LNCaP clone FGC (cell line): ENCODE results near the gene SLC16A10.
A peak's percentile ranks its signal among the peaks of the same experiment; 100 is the strongest.

Experiments
- DNase-seq: peaks from one replicate; pipeline ENCODE4 v3.0.0-alpha.2; 2011; ENCODE audit warnings: low read depth
- H3K4me3 ChIP-seq: 2 replicates; pipeline ENCODE4 v1.5.1; 2011; ENCODE audit warnings: mild to moderate bottlenecking, low read depth, low read length, control low read depth
- TF ChIP-seq, protein P1 (sequence below): IDR thresholded peaks from 2 replicates; pipeline ENCODE4 v1.5.1; 2012; ENCODE audit warnings: mild to moderate bottlenecking; ENCODE audit not compliant: control insufficient read depth, insufficient read depth; ENCODE audit errors: extremely low read depth

SLC16A10 gene, protein sequence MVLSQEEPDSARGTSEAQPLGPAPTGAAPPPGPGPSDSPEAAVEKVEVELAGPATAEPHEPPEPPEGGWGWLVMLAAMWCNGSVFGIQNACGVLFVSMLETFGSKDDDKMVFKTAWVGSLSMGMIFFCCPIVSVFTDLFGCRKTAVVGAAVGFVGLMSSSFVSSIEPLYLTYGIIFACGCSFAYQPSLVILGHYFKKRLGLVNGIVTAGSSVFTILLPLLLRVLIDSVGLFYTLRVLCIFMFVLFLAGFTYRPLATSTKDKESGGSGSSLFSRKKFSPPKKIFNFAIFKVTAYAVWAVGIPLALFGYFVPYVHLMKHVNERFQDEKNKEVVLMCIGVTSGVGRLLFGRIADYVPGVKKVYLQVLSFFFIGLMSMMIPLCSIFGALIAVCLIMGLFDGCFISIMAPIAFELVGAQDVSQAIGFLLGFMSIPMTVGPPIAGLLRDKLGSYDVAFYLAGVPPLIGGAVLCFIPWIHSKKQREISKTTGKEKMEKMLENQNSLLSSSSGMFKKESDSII

DNA sequence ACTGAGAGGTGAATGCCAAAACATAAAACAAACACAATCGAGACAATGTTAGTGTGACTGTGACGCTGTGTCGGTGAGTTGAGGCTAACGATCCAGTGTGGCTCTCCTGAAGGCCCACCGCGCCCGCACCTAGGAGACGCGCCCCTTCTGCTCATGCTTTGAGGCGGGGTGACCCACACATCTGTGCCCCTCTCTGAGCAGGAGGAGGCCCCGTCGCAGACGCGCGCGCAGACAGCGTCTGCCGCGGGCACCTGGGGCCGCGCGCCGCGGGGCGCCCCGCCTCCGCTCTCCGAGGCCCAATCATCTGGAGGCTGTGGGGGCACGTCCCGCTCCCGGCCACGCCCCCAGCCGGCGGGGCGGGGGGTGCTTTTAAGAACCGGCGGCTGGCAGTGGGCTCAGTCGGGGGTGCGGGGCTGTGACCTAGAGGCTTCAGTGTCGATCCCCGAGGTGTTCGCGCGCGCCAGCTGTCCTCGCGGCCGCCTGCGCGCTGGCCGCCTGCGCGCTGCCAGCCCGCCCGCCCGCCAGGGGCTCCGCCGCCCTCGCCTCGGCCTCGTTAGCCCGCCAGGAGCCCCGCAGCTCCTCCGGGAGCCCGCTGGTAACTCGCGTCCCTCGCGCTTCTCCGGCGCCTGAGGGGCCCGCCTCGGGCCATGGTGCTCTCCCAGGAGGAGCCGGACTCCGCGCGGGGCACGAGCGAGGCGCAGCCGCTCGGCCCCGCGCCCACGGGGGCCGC, at the start of gene SLC16A10:
Gene SLC16A10 (plus strand): TSS at position 398 of the 730 bp plus-strand sequence. CDS start 250 bp downstream, at position 648.
- TF ChIP-seq, protein P1, sequence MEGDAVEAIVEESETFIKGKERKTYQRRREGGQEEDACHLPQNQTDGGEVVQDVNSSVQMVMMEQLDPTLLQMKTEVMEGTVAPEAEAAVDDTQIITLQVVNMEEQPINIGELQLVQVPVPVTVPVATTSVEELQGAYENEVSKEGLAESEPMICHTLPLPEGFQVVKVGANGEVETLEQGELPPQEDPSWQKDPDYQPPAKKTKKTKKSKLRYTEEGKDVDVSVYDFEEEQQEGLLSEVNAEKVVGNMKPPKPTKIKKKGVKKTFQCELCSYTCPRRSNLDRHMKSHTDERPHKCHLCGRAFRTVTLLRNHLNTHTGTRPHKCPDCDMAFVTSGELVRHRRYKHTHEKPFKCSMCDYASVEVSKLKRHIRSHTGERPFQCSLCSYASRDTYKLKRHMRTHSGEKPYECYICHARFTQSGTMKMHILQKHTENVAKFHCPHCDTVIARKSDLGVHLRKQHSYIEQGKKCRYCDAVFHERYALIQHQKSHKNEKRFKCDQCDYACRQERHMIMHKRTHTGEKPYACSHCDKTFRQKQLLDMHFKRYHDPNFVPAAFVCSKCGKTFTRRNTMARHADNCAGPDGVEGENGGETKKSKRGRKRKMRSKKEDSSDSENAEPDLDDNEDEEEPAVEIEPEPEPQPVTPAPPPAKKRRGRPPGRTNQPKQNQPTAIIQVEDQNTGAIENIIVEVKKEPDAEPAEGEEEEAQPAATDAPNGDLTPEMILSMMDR, result no peak
- no peak for DNase-seq
- H3K4me3 ChIP-seq, result peak within 1 kb of the TSS; percentile 61

DNA sequence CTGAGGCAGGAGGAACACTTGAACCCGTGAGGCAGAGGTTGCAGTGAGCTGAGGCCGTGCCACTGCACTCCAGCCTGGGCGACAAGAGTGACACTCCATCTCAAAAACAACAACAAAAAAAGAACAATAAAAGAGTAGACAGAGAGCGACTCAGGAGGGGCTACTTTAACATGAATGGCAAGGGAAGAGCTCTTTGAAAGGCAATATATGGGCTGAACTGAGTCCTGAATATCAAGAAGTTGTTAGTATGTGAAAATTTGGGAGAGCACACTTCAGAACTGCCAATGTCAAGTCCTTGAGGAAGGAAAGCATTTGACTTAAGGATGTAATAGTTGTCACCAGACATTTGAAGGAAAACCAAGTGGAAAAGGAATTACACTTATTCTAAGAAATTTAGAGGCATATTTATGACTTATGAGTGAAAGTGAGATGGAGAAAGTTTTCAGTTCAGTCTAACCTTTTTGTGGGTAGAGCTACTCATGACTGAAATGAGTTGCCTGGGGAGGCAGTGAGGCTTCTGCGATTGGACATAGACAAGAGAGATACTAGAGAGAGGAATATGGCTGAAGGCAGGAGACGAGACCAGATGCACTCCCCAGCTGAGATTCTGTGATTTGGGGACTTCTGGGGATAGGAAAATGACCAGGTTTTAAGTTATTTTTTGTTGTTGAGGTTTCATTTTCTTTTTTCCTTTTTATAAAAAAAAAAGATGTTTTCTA, 48.6 kb upstream of the SLC16A10 start:
- H3K4me3 ChIP-seq, result no peak overlapping the region
- TF ChIP-seq, protein P1, result no peak
- no peak for DNase-seq

DNA sequence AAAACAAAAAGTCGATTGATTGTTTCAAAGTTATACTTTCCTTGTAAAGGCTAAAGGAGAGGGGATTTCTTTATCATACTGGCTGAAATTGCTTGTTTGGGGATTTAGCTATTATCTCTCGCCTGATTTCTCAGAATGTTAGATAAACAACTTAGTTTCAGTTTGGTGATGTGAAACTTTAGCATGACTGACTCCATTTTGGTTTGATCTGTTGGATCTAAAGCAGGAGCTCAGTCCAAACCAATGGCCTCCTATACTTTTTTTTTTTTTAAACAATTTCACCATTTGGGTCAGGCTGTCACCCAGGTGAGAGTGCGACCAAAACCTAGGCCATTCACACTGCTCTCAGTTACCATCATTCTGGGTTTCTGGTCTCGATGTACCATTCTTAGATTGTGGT, 45.4 kb upstream of the SLC16A10 start:
- no peak for DNase-seq
- TF ChIP-seq, protein P1, result no peak
- H3K4me3 ChIP-seq, result no peak overlapping the region

DNA sequence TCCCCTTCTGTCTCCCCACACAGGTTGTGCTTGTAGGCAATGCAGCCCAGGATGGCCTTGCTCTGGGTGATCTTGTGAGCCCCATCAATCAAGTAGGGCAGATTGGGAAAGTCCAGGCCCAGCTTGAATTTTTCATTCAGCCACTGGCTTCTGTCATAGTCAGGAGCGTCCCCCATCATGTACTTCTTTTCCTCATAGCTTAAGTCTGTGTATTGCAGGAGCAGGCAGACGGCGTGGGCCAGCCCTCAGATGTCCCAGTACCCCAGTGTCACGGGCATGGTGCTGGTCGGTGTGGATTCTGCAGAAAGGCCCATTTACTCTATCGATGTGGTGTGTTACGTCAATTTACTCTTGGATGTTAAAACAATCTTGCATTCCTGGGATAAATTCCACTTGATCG, 40.1 kb upstream of the SLC16A10 start:
- TF ChIP-seq, protein P1, result no peak
- H3K4me3 ChIP-seq, result no peak overlapping the region
- no peak for DNase-seq

DNA sequence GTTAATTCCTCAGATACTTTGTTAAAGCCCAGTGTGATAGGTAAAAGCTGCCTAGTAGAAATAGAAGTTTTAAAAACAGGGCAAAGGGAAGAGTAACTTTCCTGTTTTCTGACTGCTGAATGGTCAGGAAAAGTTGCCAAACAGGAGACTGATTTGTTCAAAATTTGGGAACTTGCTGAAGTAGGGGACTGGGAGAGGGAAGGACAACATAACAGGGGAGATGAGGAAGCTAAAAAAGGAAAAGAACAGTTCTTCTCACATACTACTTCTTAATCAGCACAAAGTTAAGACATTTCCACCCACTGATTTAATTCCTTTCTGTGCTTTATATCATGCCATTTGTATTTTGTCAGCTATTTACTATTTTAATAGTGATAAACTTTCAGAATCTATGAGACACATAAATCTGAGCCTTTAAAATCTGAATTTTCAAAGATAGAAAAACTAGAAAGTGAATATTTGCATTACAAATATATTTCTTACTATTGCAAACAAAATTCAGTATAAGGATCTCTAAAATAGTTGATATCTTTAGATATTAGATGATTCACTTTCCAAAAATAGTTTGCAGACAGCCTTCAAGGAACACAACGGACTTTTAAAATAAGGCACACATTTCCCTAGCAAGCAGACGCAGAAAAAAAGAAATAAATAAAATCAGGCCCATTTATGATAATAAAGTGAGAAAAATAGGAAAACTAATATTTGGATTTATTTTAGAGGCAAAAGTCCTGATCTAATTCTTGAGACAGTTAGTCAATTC, 36.9 kb upstream of the SLC16A10 start:
- DNase-seq, result no peak
- no peak overlapping the region for H3K4me3 ChIP-seq
- TF ChIP-seq, protein P1, result no peak

DNA sequence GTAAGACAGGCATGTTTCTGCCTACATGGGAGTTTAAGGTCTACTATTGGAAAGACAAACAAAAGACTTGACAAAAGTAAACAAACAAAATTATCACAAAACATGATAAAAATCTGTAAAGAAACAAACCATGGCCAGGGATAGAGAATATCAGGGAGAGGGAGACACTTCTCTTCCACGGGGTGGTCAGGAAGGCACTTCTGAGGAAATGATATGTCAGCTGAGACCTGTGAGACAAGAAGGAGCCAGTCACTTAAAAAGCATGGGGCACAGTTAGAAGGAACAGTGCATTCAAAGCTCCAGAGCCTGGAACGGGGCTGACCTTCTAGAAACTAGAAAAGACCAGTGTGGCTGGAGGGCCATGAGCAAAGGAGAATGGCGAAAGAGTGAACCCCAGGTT, 35.1 kb upstream of the SLC16A10 start:
- DNase-seq, result no peak
- TF ChIP-seq, protein P1, result no peak
- no peak overlapping the region for H3K4me3 ChIP-seq
